PC-3 (cell line): ENCODE results near the gene PTPRN2. TPM values are rescaled to one million over a fixed set of nuclear protein-coding genes. Genes with fewer than 3 reads are reported as not detected.
A peak's percentile ranks its signal among the peaks of the same experiment; 100 is the strongest.

Experiments
- ATAC-seq: fragments of 200-7000 bp; cut with Tn5 transposase; 2 replicates; pipeline ENCODE4 v1.9.1; 2020; ENCODE audit warnings: mild to moderate bottlenecking, moderate library complexity
- BruUV-seq: library from RNA; stranded (reverse); fragments of 400-500 nt; replicated peaks from 2 replicates; lab custom pipeline; 2021; lab: Mats Ljungman, UMichigan
- CTCF ChIA-PET: fragments of 300-600 bp; sonication (Branson Sonifier 250); formaldehyde crosslinking; loops from one replicate; lab custom pipeline; 2022; ENCODE audit warnings: antibody characterized with exemption; lab: Charles Lee
- POLR2A ChIA-PET: fragments of 300-600 bp; sonication (Branson Sonifier 250); formaldehyde crosslinking; loops from one replicate; lab custom pipeline; 2022; ENCODE audit warnings: antibody characterized with exemption; ENCODE audit not compliant: unreplicated experiment; lab: Charles Lee
- DNase-seq: peaks from one replicate; pipeline ENCODE4 v3.0.0-alpha.2; 2015
- H2AFZ ChIP-seq: fragments of 300-600 bp; sonication (generic); 2 replicates; pipeline ENCODE4 v1.6.0; 2016; ENCODE audit warnings: antibody characterized with exemption, low read length
- H3F3A ChIP-seq: fragments of 300-600 bp; sonication (generic); one replicate; pipeline ENCODE4 v1.6.0; 2017; ENCODE audit warnings: antibody characterized with exemption, low read length, control low read depth, mild to moderate bottlenecking; ENCODE audit not compliant: unreplicated experiment
- H3K27ac ChIP-seq: fragments of 300-600 bp; sonication (generic); 2 replicates; pipeline ENCODE4 v1.5.1; 2016; ENCODE audit warnings: mild to moderate bottlenecking, low read length
- H3K27me3 ChIP-seq: fragments of 300-600 bp; sonication (generic); 2 replicates; pipeline ENCODE4 v1.6.1; 2016; ENCODE audit warnings: low read length, mixed read lengths
- H3K36me3 ChIP-seq: fragments of 300-600 bp; sonication (generic); 2 replicates; pipeline ENCODE4 v1.6.1; 2016; ENCODE audit warnings: low read depth, mixed run types, low read length, mixed read lengths
- H3K4me1 ChIP-seq: fragments of 300-600 bp; sonication (generic); 2 replicates; pipeline ENCODE4 v1.5.1; 2016; ENCODE audit warnings: low read length; ENCODE audit not compliant: insufficient read depth
- H3K4me2 ChIP-seq: fragments of 300-600 bp; sonication (generic); 2 replicates; pipeline ENCODE4 v1.6.0; 2016; ENCODE audit warnings: low read length
- H3K4me3 ChIP-seq: fragments of 300-600 bp; sonication (generic); 2 replicates; pipeline ENCODE4 v1.5.1; 2016; ENCODE audit warnings: mild to moderate bottlenecking, low read length, mixed read lengths
- H3K79me2 ChIP-seq: fragments of 300-600 bp; sonication (generic); 2 replicates; pipeline ENCODE4 v1.6.1; 2017; ENCODE audit warnings: low read length, mixed read lengths
- H3K9ac ChIP-seq: fragments of 300-600 bp; sonication (generic); 2 replicates; pipeline ENCODE4 v1.6.0; 2016; ENCODE audit warnings: mild to moderate bottlenecking, low read length
- H3K9me2 ChIP-seq: fragments of 300-600 bp; sonication (generic); replicated peaks from 2 replicates; pipeline ENCODE4 v1.6.1; 2016; ENCODE audit warnings: mixed run types, low read length, mixed read lengths
- H3K9me3 ChIP-seq: fragments of 300-600 bp; sonication (generic); 2 replicates; pipeline ENCODE4 v1.6.1; 2016; ENCODE audit warnings: low read length, mixed read lengths
- H4K20me1 ChIP-seq: fragments of 300-600 bp; sonication (generic); 2 replicates; pipeline ENCODE4 v1.6.1; 2016; ENCODE audit warnings: low read length, mixed read lengths
- CTCF ChIP-seq: fragments of 300-600 bp; sonication (generic); conservative IDR thresholded peaks from 2 replicates; pipeline ENCODE4 v1.5.1; 2017; ENCODE audit warnings: antibody characterized with exemption, low read depth, mild to moderate bottlenecking, low read length
- EZH2 ChIP-seq: fragments of 300-600 bp; sonication (generic); IDR thresholded peaks from one replicate; pipeline ENCODE4 v1.6.1; 2017; ENCODE audit warnings: antibody characterized with exemption, mild to moderate bottlenecking, low read length; ENCODE audit not compliant: unreplicated experiment
- EZH2phosphoT487 ChIP-seq: fragments of 300-600 bp; sonication (generic); IDR thresholded peaks from 2 replicates; pipeline ENCODE4 v1.6.1; 2018; ENCODE audit warnings: mild to moderate bottlenecking, antibody characterized with exemption, low read length, borderline replicate concordance
- intact Hi-C: fragments of 100-400 bp; cut with micrococcal nuclease; formaldehyde crosslinking; loops from 2 replicates; pipeline ENCODE4 v1.9.0; 2023
- total RNA-seq: library from RNA; depleted of rRNA; stranded (reverse); fragments of >200 nt; gene quantifications from 2 replicates; pipeline ENCODE4 v1.2.3, GENCODE V29; 2014

Gene PTPRN2
- total RNA-seq, 1 experiment from 2014 or later = 3.2 TPM

DNA sequence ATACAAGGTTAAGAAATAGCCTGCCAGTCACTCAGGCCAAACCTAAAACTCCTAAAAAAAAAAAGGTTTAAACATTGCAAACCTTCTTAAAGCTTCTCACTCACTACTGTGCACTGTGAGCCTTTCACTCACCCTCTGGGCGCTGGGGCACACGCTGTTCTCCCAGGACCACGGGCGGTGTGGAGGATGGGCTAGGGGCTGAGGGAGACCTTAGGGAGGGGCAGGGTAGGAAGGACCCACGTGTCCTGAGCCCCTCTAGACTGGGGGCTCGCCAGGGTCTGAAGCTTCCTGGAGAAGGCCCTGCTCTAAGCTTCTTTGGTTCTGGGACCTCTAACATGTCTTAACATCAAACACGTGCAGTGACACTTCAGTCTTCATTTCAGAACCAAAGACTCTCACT, 681.0 kb downstream of the PTPRN2 start:
- Histone ChIP-seq H3F3A (no peaks in the 10 kb centered on the region), H3K4me3 (no peak overlapping the region), H3K9ac (no peak overlapping the region), H3K9me2 (no peaks in the 10 kb centered on the region), H3K27me3 (no peaks in the 10 kb centered on the region), H2AFZ (no peak overlapping the region), H3K9me3 (no peaks in the 10 kb centered on the region), H3K79me2 (no peaks in the 10 kb centered on the region), H3K36me3 (no peaks in the 10 kb centered on the region), H3K4me1 (no peaks in the 10 kb centered on the region), H3K27ac (no peak overlapping the region), H3K4me2 (no peak overlapping the region), H4K20me1 (no peaks in the 10 kb centered on the region)
- ATAC-seq = no peak
- ChIA-PET POLR2A (no interaction called here), CTCF (no interaction called here)
- no TSS peak for BruUV-seq
- no peak for DNase-seq
- intact Hi-C loops = no loop called here
- TF ChIP-seq EZH2phosphoT487 (no peak), EZH2 (no peak), CTCF (no peak)

DNA sequence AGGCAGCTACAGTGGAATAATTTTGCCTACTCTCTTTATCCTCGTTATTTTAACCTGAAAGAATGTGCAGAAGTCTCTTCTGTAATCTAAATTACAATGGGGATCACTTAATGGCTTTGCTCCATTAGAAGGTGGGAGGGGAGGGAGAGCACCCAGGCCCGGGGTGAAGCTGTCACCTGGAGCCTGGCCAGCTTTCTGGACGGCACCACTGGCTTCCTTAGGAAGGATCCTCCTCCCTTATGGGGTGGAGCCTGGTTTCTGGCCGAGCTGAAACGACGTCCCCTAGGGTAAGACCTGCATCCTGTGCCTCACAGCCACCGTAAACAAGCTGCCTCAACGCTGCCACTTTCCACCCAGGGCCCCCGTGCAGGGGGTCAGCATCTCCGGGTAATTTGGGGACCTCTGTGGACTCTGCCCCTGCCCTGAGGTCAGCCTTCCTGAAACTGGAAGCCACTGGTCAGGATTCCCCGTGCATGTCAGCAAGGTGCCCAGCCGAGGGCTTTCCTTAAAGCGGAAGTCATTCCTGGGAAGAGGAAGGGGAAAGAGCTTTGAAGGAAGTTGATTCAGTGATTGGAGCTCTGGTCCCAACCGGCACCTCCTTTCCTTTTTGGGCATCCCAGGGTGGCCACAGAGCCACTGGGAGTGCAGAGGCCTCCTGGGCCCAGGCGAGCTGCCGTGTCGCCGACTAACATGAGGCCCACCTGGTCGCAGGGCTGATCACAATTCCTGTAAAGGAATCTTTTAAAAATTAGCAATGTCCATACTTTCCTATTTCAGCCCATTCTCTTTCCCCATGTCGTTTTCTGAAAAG, 681.8 kb downstream of the PTPRN2 start:
- no peaks in the 10 kb centered on the region for H3K27me3 ChIP-seq
- no peaks in the 10 kb centered on the region for H3K79me2 ChIP-seq
- no TSS peak for BruUV-seq
- ATAC-seq = no peak
- POLR2A ChIA-PET = no interaction called here
- intact Hi-C loops = no loop called here
- H3F3A ChIP-seq = no peaks in the 10 kb centered on the region
- H3K27ac ChIP-seq = no peak overlapping the region
- no peaks in the 10 kb centered on the region for H3K36me3 ChIP-seq
- H4K20me1 ChIP-seq = no peaks in the 10 kb centered on the region
- no peak overlapping the region for H3K4me3 ChIP-seq
- H3K4me1 ChIP-seq = no peaks in the 10 kb centered on the region
- no peak overlapping the region for H2AFZ ChIP-seq
- DNase-seq = peak; percentile 10
- H3K9ac ChIP-seq = no peak overlapping the region
- TF ChIP-seq EZH2 (no peak), CTCF (no peak), EZH2phosphoT487 (no peak)
- CTCF ChIA-PET = no interaction called here
- H3K9me3 ChIP-seq = no peaks in the 10 kb centered on the region
- no peaks in the 10 kb centered on the region for H3K9me2 ChIP-seq
- H3K4me2 ChIP-seq = no peak overlapping the region

DNA sequence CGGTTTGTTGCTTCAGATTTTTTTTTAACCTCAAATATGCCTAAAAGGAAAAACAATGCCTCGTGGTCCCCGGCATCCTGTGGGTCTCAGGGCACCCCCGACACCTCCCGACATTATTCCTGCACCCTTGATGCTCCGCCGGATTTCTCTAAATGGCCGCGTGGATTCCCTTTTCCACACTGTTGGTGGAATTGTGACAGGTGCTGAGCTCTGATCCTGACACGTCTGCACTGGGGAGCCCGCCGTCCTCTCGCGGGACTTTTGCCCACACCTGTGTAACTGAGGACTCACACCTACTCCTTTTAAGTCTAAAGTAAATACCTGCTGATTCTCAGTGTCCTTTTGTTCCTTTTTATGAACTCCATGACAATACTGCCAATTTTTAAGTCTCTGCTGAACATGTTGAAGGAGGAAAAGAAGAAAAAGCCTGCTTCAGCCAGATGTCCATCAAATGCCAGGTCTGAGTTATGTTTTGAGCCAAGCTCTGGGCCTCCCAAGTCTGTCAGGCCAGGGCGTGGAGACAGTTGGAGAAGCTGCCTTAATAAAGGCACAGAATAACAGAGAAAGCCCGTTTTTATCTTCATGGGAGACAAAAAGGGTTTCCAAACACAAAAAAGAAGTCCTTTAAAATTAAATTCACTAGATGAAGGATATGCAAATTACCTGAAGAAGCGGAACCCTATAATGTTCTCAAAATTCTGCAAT, 682.6 kb downstream of the PTPRN2 start:
- ChIA-PET POLR2A (no interaction called here), CTCF (no interaction called here)
- no peaks in the 10 kb centered on the region for H3F3A ChIP-seq
- no peaks in the 10 kb centered on the region for H3K79me2 ChIP-seq
- H3K4me2 ChIP-seq = no peak overlapping the region
- no peaks in the 10 kb centered on the region for H4K20me1 ChIP-seq
- no TSS peak for BruUV-seq
- no peak overlapping the region for H3K27ac ChIP-seq
- ATAC-seq (no peak), DNase-seq (no peak)
- no peak overlapping the region for H2AFZ ChIP-seq
- H3K9me2 ChIP-seq = no peaks in the 10 kb centered on the region
- no peaks in the 10 kb centered on the region for H3K9me3 ChIP-seq
- TF ChIP-seq EZH2 (no peak), CTCF (no peak), EZH2phosphoT487 (no peak)
- no peaks in the 10 kb centered on the region for H3K27me3 ChIP-seq
- intact Hi-C loops = no loop called here
- no peak overlapping the region for H3K9ac ChIP-seq
- no peaks in the 10 kb centered on the region for H3K4me1 ChIP-seq
- no peaks in the 10 kb centered on the region for H3K36me3 ChIP-seq
- H3K4me3 ChIP-seq = no peak overlapping the region
